GM12875 (cell line): ENCODE measurements around the gene RBM38.

ENCODE experiments used
- H3K4me3 ChIP-seq: one replicate; pipeline ENCODE4 v1.5.1; 2011; ENCODE audit warnings: low read depth, low read length, control low read depth
- TF ChIP-seq, protein P1 (sequence below): IDR thresholded peaks from 2 replicates; pipeline ENCODE4 v1.5.1; 2011; ENCODE audit warnings: low read depth, mild to moderate bottlenecking, control low read depth, inconsistent platforms, low read length, moderate library complexity, borderline replicate concordance; ENCODE audit not compliant: insufficient read depth

RBM38 gene

DNA sequence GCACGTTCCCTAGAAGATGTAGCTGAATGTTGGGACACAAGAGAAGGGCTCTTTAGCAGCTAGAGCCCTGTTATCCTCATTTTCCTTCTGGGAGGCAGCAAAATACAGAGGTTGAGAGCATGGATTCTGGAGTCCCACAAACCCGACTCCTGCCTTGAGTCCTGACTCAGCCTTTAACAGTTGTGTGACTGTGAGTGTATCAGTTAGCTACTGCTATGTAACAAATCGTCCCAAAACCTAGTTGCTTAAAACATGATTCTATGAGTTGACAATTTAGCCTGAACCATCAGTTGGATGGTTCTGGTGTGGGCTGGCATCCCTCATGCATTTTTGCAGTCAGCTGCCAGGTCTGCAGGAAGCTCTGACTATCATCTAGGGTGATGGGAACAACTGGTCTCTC lies 54.6 kb downstream of the RBM38 start:
- TF ChIP-seq, protein P1, sequence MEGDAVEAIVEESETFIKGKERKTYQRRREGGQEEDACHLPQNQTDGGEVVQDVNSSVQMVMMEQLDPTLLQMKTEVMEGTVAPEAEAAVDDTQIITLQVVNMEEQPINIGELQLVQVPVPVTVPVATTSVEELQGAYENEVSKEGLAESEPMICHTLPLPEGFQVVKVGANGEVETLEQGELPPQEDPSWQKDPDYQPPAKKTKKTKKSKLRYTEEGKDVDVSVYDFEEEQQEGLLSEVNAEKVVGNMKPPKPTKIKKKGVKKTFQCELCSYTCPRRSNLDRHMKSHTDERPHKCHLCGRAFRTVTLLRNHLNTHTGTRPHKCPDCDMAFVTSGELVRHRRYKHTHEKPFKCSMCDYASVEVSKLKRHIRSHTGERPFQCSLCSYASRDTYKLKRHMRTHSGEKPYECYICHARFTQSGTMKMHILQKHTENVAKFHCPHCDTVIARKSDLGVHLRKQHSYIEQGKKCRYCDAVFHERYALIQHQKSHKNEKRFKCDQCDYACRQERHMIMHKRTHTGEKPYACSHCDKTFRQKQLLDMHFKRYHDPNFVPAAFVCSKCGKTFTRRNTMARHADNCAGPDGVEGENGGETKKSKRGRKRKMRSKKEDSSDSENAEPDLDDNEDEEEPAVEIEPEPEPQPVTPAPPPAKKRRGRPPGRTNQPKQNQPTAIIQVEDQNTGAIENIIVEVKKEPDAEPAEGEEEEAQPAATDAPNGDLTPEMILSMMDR = no peak
- H3K4me3 ChIP-seq = no peak overlapping the region

DNA sequence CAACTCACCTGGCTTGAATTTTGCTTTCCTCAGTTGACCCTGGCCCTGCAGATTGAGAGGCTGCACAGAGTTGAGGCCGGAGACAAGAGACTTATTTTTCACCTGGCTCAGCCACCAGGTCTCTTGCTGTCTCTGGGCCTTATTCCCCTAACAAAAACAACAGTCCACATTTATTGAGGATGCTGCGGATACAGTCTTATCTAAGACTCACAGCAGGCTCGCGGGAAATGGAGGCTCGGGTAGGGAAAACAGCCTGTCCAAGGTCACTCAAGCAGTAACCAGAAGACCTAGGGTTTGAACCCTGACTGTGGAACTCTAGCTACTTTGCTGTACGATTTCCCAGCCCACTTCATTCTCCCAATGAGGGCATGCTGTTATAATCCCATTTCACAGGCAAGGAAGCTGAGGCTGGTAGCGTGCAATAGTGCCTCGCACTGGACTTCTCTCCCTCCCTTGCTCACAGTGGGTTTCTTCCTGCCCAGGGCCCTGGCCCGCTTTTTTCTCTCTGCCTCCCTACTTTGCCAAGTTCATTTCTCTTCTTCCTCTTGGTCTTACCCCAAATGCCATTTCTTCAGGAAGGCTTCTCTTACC lies 57.7 kb downstream of the RBM38 start:
- TF ChIP-seq, protein P1 = no peak

DNA sequence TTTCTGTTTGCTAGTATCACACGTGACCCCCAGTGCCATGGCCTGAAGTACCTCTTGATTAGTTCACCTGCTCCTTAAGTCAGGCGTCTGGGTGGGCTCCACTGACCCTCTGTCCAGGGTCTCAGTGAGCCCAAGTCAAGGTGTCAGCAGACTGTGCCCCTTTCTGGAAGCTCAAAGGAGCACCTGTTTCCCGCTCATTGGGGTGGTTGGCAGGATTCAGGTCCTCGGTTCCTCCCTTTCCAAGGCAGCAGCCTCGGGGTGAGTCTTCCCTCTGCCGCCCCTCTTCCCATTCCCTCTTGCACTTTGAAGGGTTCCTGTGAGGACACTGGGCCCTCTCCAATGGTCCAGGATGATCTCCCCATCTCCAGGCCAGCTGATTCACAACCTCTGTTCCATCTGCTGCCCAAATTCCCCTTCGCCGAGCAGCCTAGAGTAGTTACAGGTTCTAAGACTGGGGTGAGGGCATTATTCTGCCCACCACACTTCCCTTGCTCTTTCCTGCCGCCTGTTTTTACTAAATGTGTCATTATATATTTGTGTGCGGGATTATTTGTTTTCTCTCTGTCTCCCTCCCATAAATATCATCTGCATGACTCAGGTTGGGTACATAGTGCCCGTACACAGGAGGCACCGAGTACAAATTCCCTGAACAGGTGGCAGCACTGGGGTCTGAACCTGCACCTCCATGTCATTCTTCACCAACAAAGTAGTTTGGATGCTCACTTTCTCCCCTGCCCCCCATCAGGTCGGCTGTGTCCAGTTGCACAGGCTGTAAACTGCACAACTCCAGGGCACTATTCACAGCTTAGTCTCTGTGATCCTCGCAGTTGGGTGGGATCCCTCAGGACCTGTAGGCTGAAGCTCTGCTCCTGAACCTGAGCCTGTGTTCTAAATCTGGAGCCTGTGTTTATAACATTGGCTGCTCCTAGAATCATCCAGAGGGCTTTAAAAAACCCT lies 58.5 kb downstream of the RBM38 start:
- H3K4me3 ChIP-seq = no peak overlapping the region
- TF ChIP-seq, protein P1 = no peak

More for the DNA sequence above, 57.7 kb downstream of the RBM38 start:
- no peak overlapping the region for H3K4me3 ChIP-seq

DNA sequence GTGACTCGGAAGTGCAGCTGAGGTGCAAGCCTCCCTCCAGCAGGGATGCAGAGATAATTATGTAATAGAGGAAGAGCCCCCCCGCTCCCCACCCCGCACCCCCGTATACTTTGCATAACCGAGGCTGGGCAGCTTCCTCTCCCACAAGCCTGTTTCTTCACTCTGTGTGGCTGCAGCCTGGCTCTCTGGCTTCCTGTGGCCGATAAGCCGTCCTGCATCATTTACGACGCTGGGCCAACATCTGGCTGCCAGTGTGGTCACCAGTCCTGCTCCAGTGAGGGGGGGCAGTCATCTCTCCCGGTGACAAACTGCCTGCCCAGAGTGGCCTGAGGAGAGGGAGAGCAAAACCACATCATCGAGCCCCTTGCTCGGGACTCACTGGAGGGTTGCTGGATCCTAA lies 59.2 kb downstream of the RBM38 start:
- H3K4me3 ChIP-seq = no peak overlapping the region
- TF ChIP-seq, protein P1 = no peak

DNA sequence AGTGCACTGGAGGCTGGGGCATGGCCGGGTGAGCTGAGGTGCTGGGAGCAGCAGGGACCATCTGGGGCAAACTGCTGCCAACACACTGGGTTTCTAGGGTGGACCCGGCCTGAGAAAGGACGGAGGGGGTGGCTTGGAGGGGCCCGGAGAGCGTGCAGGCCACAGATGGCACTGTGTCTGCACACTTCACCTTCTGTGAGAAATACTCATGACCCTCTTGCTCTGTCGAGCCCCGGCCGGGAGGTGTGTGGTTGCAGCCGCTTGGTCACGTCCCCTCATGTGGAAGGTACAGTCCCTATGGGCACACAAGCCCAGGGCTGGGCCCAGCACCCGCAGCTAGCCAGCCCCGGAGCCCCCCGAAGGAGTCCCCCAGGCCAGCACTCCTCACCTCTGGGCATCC lies 59.7 kb downstream of the RBM38 start:
- TF ChIP-seq, protein P1 = no peak
- no peak overlapping the region for H3K4me3 ChIP-seq

DNA sequence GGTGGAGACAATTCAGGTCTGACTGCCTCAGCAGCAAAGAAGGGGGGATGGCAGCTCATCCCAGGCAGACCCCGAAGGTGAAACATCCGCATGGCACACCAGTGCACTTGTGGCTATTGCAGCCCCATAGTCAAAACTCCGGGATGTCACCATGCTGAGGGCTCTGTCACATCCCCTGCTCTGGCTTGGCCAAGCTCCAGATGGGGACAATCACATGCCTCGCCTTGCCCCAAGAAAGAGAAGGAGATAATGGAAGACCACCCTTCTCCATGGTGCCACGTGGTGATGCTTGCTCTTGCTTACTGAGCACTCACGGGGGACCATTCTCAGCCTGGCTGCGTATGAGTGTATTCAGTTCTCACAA lies 60.2 kb downstream of the RBM38 start:
- TF ChIP-seq, protein P1 = no peak
- H3K4me3 ChIP-seq = no peak overlapping the region
